Measurements from ENCODE around the gene A1BG. TPM values are rescaled to one million over a fixed set of nuclear protein-coding genes. Genes with fewer than 3 reads are reported as not detected.

The A1BG gene
- total and polyA plus RNA-seq, 2 of the 13 experiments (the other 11 are each of a cell fraction or from before 2014, with no cell fraction given), result 14.7 to 41.4 TPM

DNA sequence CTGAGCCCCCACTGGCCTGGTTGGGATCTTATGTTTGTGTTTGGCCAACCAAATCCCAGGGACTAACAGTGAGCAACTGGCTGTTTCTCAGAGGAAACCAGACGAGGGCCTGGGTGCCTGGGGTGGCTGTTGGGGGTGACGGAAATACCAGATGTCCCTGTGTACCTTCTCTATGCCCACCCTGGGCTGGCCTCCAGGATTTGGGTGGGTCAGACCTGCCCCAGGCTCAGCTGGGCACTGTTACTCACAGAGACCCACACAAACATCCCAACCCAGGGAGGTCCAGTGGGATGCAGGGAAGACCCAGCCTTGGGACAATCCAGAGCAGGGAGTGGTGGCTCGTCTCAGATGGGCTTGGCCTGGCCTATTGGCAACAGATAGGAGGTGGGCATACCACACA, 17.7 kb downstream of the A1BG start:
- Histone ChIP-seq H3K36me3 (replicated peaks in 1 of 2; ENCODE audit: control insufficient read depth in 1 of 2, insufficient read depth in 2 of 2, low read length in 2 of 2) (peaks cover 14 to 38% of the 10 kb centered on the region in 2 experiments; a peak in 4 of 5 replicates), H4K20me1 (ENCODE audit: insufficient read depth, low read length) (no peaks in the 10 kb centered on the region), H3K4me3 (replicated peaks in 1 of 3; ENCODE audit: insufficient read depth in 1 of 3, low read depth in 2 of 3, low read length in 3 of 3) (no peak overlapping the region), H3K27ac (ENCODE audit: extremely low read length, insufficient read depth, low read length) (no peak overlapping the region), H3K4me1 (ENCODE audit: insufficient read depth, low read length) (0 out of 2 replicates have a peak, but pooled peaks cover under 1% of the 10 kb centered on the region), H3K9ac (ENCODE audit: insufficient read depth, low read depth, low read length) (no peak overlapping the region), H2AFZ (ENCODE audit: low read length) (no peak overlapping the region), H3K4me2 (ENCODE audit: low read depth, low read length) (no peak overlapping the region), H3K9me3 (ENCODE audit: low read length) (no peaks in the 10 kb centered on the region), H3K79me2 (ENCODE audit: insufficient read depth, low read length) (no peaks in the 10 kb centered on the region), H3K27me3 (ENCODE audit: control insufficient read depth in 1 of 2, insufficient read depth in 2 of 2, low read length in 2 of 2) (no peaks in the 10 kb centered on the region)
- in situ Hi-C loops (cut with HindIII; ENCODE audit: extremely low pct_ligation_motif_present, low pct_unique_long_range_greater_than_20kb) (no loop called here), intact Hi-C loops (cut with micrococcal nuclease; ENCODE audit: unreplicated experiment) (no loop called here)
- WGBS (ENCODE audit: low lambda C conversion rate), result 100% methylated on average over 2 of the region's 3 CpGs
- no peak for ATAC-seq
- FAIRE-seq, result no peak
- no TSS peak for BruUV-seq (replicated peaks)
- POLR2A ChIA-PET, result no interaction called here
- CTCF ChIA-PET (ENCODE audit: low intra/inter-chr PET ratio, low total read pairs), result no interaction called here
- DNase-seq (ENCODE audit: low spot score), result no peak
- TF ChIP-seq DNMT1 (CRISPR knock-in tag; IDR thresholded peaks at IDR 0.05) (no peak), MAZ (IDR thresholded peaks at IDR 0.05; ENCODE audit: borderline replicate concordance, low read depth, low read length) (no peak), MAZ (CRISPR knock-in tag; IDR thresholded peaks at IDR 0.05; ENCODE audit: low read depth) (no peak), IKZF4 (CRISPR knock-in tag; IDR thresholded peaks at IDR 0.05; ENCODE audit: borderline replicate concordance, low read depth, not compliant biosample characterization) (no peak), ZNF441 (CRISPR knock-in tag; IDR thresholded peaks at IDR 0.05; ENCODE audit: borderline replicate concordance) (no peak), FIP1L1 (IDR thresholded peaks at IDR 0.05; ENCODE audit: borderline replicate concordance, insufficient read depth, low read depth, low read length) (no peak), ELF3 (CRISPR knock-in tag; IDR thresholded peaks at IDR 0.05) (no peak), HNRNPH1 (optimal IDR thresholded peaks at IDR 0.05; ENCODE audit: low read depth, low read length) (no peak), RFXAP (CRISPR knock-in tag; IDR thresholded peaks at IDR 0.05; ENCODE audit: borderline replicate concordance) (no peak)
- TF ChIP-seq, protein P1, sequence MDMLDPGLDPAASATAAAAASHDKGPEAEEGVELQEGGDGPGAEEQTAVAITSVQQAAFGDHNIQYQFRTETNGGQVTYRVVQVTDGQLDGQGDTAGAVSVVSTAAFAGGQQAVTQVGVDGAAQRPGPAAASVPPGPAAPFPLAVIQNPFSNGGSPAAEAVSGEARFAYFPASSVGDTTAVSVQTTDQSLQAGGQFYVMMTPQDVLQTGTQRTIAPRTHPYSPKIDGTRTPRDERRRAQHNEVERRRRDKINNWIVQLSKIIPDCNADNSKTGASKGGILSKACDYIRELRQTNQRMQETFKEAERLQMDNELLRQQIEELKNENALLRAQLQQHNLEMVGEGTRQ (IDR thresholded peaks at IDR 0.05; ENCODE audit: low read depth, low read length), result no peak
- TF ChIP-seq, protein P1 (CRISPR knock-in tag; IDR thresholded peaks at IDR 0.05; ENCODE audit: borderline replicate concordance), result no peak
- TF ChIP-seq, protein P2, sequence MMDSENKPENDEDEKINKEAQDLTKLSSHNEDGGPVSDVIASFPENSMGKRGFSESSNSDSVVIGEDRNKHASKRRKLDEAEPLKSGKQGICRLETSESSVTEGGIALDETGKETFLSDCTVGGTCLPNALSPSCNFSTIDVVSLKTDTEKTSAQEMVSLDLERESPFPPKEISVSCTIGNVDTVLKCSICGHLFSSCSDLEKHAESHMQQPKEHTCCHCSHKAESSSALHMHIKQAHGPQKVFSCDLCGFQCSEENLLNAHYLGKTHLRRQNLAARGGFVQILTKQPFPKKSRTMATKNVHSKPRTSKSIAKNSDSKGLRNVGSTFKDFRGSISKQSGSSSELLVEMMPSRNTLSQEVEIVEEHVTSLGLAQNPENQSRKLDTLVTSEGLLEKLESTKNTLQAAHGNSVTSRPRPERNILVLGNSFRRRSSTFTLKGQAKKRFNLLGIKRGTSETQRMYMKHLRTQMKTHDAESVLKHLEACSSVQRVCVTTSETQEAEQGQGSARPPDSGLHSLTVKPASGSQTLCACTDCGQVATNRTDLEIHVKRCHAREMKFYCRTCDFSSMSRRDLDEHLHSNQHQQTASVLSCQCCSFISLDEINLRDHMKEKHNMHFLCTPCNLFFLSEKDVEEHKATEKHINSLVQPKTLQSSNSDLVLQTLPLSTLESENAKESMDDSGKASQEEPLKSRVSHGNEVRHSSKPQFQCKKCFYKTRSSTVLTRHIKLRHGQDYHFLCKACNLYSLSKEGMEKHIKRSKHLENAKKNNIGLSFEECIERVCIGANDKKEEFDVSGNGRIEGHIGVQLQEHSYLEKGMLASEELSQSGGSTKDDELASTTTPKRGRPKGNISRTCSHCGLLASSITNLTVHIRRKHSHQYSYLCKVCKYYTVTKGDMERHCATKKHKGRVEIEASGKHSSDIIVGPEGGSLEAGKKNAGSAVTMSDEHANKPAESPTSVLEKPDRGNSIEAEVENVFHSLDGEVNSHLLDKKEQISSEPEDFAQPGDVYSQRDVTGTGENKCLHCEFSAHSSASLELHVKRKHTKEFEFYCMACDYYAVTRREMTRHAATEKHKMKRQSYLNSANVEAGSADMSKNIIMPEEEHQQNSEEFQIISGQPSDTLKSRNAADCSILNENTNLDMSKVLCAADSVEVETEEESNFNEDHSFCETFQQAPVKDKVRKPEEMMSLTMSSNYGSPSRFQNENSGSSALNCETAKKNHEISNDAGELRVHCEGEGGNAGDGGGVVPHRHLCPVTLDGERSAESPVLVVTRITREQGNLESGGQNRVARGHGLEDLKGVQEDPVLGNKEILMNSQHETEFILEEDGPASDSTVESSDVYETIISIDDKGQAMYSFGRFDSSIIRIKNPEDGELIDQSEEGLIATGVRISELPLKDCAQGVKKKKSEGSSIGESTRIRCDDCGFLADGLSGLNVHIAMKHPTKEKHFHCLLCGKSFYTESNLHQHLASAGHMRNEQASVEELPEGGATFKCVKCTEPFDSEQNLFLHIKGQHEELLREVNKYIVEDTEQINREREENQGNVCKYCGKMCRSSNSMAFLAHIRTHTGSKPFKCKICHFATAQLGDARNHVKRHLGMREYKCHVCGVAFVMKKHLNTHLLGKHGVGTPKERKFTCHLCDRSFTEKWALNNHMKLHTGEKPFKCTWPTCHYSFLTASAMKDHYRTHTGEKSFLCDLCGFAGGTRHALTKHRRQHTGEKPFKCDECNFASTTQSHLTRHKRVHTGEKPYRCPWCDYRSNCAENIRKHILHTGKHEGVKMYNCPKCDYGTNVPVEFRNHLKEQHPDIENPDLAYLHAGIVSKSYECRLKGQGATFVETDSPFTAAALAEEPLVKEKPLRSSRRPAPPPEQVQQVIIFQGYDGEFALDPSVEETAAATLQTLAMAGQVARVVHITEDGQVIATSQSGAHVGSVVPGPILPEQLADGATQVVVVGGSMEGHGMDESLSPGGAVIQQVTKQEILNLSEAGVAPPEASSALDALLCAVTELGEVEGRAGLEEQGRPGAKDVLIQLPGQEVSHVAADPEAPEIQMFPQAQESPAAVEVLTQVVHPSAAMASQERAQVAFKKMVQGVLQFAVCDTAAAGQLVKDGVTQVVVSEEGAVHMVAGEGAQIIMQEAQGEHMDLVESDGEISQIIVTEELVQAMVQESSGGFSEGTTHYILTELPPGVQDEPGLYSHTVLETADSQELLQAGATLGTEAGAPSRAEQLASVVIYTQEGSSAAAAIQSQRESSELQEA (CRISPR knock-in tag; IDR thresholded peaks at IDR 0.05; ENCODE audit: not compliant biosample characterization), result no peak
